Sciatic nerve (tissue), 2 donors: ENCODE results near the gene CYS1. TPM values are rescaled to one million over a fixed set of nuclear protein-coding genes. Genes with fewer than 3 reads are reported as not detected.
"Not testable (repeated sequence)": the region's sequence is repeated elsewhere in the genome, so short reads cannot be mapped to it uniquely, and the experiment has no call there.

Source experiments
- ATAC-seq: fragments of 200-7000 bp; cut with Tn5 transposase; one replicate; pipeline ENCODE4 v1.9.1; 2020; ENCODE audit warnings: mild to moderate bottlenecking, moderate library complexity
- DNase-seq: peaks from one replicate; pipeline ENCODE4 v3.0.0-alpha.2; 2020; ENCODE audit warnings: low spot score
- intact Hi-C: fragments of 100-400 bp; cut with DNase I; formaldehyde crosslinking; loops from one replicate; pipeline ENCODE4 v1.14.2; 2022
- total RNA-seq: library from RNA; stranded (reverse); fragmentation: NEBNext Ultra II Directional; extraction: Animal tissue kit (Norgen Biotek cat#: 25700); gene quantifications from one replicate; pipeline ENCODE4 v1.2.1, GENCODE V29; 2021
- donor health status: DM: no; HTN: no; CAD: no.
- donor health status: DM: no; HTN: no; CAD: no.

Gene CYS1
- total RNA-seq, 1 donor from 2014 or later = 9.3 TPM

DNA sequence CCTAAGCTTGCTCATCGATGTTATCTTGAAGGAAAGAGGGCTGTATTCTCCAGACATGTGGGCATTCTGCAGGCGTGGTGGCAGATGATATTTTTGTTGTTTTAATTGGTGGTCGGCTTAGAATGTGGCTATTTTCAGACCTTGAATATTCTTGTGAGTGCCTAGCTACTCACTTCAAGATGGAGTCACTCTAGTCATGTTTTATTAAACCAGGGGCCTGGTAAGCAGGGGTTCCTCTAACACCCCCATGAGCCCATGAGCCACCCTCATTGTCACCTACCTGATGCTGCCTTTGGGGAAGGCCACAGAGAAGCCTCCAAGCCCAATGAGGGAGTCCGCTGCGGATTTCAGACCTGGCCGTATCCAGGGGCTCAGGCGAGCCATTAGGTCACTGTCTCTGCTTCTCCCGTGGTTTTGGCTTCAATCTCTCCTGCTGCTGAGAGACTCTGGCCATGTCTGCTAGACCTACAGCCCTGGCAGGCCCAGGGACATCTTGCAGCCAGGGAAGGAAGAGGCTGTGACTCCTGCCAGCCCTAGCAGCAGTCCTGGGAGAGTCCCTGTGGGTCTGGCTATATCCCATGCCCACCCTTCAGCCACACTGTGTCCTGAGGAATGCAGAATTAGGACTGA is 53.2 kb downstream of the CYS1 start:
- ATAC-seq (no peak), DNase-seq (no peak)
- intact Hi-C loops = no loop called here

DNA sequence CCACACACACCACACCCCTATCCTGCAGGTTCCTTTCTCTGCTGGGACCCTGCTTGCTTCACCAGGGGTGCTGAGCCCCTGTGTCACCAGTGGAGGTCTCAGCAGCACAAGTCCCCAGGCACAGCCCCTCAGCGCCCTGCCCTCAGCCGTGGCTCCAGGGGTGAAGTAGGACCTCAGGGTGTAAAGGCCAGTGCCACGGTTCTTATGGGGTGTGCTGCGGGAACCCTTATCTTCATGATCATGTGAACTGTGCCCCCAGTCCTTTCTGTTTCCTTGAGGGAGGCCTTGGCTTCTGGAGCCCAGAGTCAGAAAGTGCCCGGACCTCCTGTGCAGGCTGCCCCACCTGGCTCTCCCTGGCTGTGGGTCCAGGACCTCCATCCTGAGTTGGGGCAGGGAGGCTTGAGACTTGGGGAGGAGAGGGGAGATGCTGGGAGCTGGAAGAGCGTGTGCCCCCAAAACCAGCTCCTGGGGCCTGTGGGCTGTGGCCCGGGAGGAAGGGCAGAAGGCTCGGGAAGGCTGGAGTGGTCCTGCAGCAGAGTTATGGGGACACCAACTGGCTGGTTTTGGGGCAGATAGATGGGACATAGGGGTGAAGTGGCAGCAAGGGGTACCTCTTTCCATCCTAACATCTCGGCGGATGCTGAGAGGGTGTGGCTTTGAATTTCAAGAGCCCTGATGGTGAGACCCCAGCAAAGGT is 57.1 kb downstream of the CYS1 start:
- ATAC-seq = no peak
- DNase-seq = no peak
- intact Hi-C loops = loop anchor here (1.0 kb wide), 1 partner anchor 21 kb away; no protein-coding TSS in a partner anchor

DNA sequence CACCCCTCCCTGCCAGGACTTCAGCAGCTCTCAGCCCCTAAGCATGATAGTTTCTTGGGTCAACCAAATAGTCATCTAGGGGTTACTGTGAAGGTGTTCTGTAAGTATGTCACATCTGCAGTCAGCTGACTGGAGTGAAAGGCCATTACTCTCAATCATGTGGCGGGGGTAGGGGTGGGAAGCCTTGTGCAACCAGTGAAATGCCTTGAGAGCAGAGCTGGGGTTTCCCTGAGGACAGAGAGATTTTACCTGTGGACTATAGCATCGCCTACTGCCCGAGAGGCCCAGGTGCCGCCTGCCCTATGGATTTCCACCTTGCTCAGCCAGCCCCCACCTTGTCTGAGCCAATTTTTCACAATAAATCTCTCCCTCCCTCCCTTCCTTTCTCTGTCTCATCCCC is 57.8 kb downstream of the CYS1 start:
- no peak for DNase-seq
- intact Hi-C loops = no loop called here
- no peak for ATAC-seq

DNA sequence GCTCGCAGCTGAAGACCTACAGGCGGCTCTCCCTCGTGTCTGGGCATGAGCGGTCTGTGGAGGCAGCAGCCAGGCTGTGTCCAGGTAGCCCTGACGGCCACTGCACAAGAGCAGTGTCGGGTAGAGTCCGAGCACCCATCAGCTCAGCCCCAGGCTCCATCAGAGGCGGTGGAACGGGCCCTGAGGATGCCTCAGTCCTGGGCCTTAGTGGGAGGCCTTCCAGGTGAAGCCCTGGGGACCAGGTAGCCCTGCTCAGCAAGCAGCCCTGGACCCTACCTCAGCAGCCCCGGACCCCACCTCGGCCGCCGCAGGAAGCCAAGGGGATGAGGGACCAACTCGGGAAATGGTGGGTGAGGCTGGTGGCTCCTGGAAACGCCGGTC is 58.2 kb downstream of the CYS1 start:
- intact Hi-C loops = no loop called here
- ATAC-seq (no peak), DNase-seq (no peak)

DNA sequence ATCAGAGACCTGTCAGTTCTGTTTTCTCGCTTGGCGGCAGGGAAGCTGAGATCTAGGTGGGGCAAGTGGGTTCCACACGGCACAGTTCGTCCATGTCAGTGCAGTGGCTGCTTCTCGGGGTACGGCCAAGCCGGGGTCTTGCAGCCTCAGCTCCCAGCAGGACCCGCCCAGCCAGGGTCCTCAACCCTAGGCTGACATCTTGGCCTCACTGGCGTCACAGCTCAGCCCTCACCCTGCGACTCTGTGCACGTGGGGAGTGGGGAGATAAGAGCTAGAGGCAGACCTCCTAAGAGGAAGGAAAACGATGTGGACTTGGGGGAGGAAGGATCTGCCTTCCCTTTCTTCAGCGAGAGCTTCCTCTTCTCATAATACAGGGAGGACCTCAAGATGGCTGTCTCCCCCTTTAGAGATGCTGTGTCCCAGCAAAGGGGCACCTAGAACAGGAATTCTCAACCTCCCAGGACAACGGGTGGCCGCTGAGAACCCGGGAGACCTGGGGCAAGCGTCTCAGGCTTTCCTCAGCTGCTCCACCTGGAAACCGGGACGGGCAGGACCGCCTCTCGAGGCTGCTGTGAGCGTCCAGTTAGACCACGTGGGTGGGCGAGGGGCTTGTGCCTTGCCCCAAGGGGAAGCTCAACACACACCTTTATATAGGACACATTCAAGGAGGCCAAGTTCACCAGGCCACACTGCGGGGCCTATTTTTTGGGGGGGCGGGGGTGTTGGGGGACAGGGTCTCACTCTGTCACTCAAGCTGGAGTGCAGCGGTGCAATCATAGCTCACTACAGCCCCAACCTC is 60.4 kb downstream of the CYS1 start:
- intact Hi-C loops = no loop called here
- DNase-seq = no peak
- no peak for ATAC-seq

DNA sequence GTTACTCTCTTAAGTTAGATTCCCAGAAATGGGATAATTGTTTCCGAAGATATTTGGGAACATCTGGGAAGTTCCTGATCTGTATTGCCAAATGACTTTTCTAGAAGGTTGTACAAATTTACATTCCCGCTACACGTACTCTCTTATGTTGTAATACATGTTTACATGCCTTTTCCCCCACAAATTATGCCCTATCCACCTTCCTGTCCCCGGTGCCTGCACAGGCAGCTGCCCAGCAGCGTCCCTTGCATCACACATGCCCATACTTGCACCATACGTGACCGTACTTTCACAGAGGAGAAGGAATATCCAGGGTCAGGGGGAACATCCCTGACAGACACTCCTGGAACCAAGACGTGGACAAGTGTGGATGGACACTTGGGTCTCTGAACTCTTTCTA is 61.0 kb downstream of the CYS1 start:
- intact Hi-C loops = no loop called here
- ATAC-seq (peak; percentile 43), DNase-seq (no peak)

DNA sequence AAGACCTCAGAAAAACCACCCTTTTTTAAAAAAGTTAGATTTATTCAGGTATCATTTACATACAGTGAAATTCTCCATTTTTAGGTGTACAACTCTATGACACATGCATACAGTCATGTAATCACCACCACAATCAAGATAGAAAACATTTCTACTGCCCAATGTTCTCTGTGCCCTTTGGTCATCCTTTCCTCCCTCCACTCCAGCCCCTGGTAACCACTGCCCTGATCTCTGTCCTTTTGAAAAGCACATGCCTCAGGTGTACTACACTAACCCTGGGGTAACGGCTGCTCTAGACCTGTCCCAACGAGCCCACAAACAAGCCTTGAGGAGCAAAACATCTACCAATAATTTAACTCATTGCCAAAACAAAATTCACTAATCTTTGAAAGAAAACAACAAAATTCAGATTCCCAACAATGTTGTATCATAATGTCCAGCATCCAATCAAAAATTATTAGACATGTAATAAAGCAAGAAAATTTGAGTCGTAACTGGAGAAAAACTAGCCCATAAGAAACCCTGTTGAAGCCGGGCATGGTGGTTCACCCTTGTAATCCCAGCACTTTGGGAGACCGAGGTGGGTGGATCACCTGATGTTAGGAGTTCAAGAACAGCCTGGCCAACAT is 62.8 kb downstream of the CYS1 start:
- DNase-seq (no peak), ATAC-seq (no peak)
- intact Hi-C loops = no loop called here

DNA sequence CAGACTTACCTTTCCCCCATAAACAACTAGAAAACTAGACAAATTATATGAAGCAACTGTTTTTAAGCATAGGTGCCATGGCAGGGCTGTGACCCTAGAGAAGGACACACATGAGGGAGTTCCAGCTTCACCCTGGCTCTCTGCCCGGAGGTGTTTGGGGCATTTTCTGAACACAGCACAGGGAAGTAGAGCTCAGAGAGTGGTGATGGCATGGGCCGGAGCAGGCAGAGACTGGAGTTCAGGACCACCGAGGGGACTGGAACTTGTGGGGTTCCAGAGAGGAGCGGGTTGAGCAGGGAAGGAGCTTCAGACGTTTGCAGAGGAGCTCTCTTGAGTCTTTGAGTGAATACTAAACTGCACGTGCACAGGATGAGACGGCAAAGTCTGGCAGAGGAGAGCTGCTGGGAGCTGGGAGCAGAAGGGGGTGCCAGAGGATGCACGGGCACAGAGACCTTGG is 63.4 kb downstream of the CYS1 start:
- intact Hi-C loops = no loop called here
- no peak for ATAC-seq
- DNase-seq = no peak

DNA sequence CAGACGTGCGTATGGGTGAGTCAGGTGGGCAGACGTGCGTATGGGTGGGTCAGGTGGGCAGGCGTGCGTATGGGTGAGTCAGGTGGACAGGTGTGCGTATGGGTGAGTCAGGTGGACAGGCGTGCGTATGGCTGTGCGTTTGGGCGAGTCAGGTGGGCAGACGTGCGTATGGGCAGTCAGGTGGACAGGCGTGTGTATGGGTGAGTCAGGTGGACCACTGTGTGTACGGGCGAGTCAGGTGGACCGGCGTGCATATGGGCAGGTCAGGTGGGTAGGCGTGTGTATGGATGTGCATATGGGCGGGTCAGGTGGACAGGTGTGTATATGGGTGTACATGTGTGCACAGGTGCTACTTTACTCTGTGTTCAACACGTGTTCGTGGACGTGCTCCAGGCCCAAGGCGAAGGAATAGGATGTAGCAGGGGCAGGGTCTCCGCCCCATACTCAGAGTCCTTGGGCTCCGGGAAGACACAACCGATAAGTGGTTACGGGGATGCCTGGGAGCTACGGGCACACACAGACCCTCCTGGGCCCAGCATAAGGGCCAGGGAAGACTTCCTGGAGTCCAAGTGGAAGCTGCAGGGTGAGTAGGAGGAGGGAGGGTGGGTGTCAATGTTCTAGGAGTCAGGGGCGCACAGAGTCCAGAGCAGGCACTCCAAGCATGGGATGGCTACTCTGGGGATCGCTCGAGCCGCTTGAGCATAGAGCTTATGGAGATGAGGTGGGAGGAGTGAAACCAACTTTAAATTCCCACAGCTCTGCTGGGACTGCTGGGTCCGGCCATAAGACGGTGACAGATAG is 64.0 kb downstream of the CYS1 start:
- ATAC-seq (no peak), DNase-seq (no peak)
- intact Hi-C loops = no loop called here

DNA sequence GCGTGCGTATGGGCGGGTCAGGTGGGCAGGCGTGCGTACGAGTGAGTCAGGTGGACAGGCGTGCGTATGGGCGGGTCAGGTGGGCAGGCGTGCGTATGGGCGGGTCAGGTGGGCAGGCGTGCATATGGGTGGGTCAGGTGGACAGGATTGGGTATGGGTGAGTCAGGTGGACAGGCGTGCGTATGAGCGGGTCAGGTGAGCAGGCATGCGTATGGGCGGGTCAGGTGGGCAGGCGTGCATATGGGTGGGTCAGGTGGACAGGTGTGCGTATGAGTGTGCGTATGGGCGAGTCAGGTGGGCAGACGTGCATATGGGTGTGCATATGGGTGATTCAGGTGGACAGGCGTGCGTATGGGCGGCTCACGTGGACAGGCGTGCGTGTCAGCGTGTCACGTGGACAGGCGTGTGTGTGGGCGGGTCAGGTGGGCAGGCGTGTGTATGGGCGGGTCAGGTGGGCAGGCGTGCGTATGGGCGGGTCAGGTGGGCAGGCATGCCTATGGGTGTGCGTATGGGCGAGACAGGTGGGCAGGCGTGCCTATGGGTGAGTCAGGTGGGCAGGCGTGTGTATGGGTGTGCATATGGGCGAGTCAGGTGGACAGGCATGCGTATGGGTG is 64.7 kb downstream of the CYS1 start:
- intact Hi-C loops, DNase-seq, ATAC-seq: not testable (repeated sequence)

DNA sequence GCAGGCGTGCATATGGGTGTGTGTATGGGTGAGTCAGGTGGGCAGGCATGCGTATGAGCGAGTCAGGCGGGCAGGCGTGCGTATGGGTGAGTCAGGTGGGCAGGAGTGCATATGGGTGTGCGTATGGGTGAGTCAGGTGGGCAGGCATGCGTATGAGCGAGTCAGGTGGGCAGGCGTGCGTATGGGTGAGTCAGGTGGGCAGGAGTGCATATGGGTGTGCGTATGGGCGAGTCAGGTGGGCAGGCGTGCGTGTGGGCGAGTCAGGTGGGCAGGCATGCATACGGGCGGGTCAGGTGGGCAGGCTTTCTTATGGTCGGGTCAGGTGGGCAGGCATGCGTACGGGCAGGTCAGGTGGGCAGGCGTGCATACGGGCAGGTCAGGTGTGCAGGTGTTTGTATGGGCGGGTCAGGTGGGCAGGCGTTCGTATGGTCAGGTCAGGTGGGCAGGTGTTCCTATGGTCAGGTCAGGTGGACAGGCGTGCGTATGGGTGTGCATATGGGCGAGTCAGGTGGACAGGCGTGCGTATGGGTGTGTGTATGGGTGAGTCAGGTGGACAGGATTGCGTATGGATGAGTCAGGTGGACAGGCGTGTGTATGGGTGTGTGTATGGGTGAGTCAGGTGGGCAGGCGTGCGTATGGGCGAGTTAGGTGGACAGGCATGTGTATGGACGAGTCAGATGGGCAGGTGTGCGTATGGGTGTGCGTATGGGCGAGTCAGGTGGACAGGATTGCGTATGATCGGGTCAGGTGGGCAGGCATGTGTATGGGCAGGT is 65.6 kb downstream of the CYS1 start:
- ATAC-seq (no peak), DNase-seq (no peak)
- intact Hi-C loops = no loop called here

DNA sequence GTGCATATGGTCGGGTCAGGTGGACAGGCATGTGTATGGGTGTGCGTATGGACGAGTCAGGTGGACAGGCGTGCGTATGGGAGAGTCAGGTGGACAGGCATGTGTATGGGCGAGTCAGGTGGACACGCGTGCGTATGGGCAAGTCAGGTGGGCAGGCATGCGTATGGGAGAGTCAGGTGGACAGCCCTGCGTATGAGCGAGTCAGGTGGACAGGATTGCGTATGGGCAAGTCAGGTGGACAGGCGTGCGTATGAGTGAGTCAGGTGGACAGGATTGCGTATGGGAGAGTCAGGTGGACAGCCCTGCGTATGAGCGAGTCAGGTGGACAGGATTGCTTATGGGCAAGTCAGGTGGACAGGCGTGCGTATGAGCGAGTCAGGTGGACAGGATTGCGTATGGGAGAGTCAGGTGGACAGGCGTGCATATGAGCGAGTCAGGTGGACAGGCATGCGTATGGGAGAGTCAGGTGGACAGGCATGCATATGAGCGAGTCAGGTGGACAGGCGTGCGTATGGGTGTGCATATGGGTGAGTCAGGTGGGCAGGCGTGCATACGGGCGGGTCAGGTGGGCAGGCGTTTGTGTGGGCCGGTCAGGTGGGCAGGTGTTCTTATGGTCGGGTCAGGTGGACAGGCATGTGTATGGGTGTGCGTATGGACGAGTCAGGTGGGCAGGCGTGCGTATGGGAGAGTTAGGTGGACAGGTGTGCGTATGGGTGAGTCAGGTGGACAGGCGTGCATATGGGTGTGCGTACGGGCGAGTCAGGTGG is 66.4 kb downstream of the CYS1 start:
- ATAC-seq, intact Hi-C loops: not testable (repeated sequence)
- peak; percentile 34 for DNase-seq

DNA sequence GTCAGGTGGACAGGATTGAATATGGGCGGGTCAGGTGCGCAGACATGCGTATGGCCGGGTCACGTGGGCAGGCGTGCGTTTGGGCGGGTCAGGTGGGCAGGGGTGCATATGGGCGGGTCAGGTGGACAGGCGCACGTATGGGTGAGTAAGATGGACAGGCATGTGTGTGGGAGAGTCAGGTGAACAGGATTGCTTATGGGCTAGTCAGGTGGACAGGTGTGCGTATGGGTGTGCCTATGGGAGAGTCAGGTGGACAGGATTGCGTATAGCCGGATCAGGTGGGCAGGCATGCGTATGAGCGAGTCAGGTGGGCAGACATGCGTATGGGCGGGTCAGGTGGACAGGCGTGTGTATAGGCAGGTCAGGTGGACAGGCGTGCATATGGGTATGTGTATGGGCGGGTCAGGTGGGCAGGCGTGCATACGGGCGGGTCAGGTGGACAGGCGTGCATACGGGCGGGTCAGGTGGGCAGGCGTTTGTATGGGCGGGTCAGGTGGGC is 67.2 kb downstream of the CYS1 start:
- intact Hi-C loops = no loop called here
- peak; percentile 4 for ATAC-seq
- no peak for DNase-seq

DNA sequence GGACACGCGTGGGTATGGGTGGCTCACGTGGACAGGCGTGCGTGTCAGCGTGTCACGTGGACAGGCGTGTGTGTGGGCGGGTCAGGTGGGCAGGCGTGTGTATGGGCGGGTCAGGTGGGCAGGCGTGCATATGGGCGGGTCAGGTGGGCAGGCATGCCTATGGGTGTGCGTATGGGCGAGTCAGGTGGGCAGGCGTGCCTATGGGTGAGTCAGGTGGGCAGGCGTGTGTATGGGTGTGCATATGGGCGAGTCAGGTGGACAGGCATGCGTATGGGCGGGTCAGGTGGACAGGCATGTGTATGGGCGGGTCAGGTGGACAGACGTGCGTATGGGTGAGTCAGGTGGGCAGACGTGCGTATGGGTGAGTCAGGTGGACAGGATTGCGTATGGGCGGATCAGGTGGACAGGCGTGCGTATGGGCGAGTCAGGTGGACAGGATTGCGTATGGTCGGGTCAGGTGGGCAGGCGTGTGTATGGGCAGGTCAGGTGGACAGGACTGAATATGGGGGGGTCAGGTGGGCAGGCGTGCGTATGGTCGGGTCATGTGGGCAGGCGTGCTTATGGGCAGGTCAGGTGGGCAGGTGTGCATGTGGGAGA is 67.7 kb downstream of the CYS1 start:
- ATAC-seq, DNase-seq, intact Hi-C loops: not testable (repeated sequence)

DNA sequence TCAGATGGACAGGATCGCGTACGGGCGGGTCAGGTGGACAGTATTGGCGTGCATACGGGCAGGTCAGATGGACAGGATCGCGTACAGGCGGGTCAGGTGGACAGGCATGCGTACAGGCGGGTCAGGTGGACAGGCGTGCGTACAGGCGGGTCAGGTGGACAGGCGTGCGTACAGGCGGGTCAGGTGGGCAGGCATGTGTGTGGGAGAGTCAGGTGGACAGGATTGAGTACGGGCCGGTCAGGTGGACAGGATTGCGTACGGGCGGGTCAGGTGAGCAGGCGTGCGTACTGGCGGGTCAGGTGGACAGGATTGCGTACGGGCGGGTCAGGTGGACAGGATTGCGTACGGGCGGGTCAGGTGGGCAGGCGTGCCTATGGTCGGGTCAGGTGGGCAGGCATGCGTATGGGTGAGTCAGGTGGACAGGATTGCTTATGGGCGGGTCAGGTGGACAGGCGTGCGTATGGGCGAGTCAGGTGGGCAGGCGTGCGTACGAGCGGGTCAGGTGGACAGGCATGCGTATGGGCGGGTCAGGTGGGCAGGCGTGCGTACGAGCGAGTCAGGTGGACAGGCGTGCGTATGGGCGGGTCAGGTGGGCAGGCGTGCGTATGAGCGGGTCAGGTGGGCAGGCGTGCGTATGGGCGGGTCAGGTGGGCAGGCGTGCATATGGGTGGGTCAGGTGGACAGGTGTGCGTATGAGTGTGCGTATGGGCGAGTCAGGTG is 68.4 kb downstream of the CYS1 start:
- DNase-seq, intact Hi-C loops, ATAC-seq: not testable (repeated sequence)
